Spleen (tissue), 7 donors: ENCODE data around the gene FLYWCH1.

Experiments used
- POLR2A ChIP-seq, 3 donors: fragments of 450-650 bp; IDR thresholded peaks; one replicate each; pipeline ENCODE4 v1.5.1; 2017; ENCODE audit warnings: antibody characterized with exemption in 3 of 3, mild to moderate bottlenecking in 1 of 3
- TF ChIP-seq, protein P1 (sequence below), 11 experiments: fragments of 200-600 bp in 7 of 11; fragments of 450-650 bp in 4 of 11; sonication (generic) in 4 of 11; IDR thresholded peaks in 8 of 11; conservative IDR thresholded peaks in 3 of 11; 1 replicate in 7 of 11; 2 replicates in 4 of 11; pipeline versions ENCODE4 v1.4.0 to v1.8.0; 2016 to 2021; ENCODE audit warnings: antibody characterized with exemption in 11 of 11, inconsistent platforms in 4 of 11, mild to moderate bottlenecking in 1 of 11
- donor health status: DM: no; HTN: no; CAD: no; lungs with moderate emphysema.
- donor health status: DM: no; HTN: no; CAD: no.
- donor health status: DM: no; HTN: no; CAD: no.

DNA sequence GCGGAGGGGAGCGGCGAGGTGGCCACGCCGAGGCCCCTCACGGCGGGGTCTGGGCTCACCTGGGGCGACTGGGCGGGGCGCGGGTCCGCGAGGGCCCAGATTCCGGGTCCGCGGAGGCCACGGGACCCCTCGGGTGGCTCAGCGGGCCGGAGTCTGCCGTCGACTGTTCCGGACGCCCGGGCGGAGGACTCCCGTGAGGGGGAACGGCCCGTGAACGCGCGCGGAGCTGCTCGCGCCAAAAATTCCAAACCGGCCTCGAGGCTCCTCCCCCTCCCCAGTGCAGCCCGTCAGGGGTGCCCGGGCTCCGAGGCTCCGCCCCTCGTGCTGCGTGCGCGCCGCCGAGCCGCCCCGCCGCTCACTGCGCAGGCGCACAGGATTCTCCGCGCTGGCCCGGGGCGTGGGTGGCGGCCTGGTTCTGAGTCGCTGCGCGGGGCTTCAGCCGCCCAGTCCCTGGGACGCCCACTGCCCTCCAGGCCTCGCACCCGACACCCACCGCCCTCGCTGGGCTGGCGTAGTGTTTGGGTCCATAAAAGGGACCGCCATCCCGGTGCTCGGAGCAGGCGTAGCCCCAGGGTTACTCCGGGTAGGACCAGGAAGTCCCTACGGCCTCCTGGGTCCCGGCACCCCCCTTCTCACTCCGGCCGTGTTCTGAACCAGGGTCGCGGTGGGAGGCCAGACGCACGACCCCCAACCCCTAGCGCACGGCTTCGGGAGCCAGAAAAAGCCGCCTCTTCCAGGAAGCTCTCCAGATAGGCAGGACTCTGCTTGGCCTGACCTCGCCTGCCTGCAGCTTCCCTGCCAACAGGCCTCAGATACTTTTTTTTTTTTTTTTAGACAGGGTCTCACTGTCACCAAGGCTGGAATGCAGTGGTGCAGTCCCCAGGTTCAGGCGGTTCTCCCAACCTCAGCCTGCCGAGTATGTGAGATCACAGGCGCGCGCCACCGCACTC is 68.8 kb downstream of the FLYWCH1 start, which contains the start of gene PKMYT1:
- TF ChIP-seq, protein P1, sequence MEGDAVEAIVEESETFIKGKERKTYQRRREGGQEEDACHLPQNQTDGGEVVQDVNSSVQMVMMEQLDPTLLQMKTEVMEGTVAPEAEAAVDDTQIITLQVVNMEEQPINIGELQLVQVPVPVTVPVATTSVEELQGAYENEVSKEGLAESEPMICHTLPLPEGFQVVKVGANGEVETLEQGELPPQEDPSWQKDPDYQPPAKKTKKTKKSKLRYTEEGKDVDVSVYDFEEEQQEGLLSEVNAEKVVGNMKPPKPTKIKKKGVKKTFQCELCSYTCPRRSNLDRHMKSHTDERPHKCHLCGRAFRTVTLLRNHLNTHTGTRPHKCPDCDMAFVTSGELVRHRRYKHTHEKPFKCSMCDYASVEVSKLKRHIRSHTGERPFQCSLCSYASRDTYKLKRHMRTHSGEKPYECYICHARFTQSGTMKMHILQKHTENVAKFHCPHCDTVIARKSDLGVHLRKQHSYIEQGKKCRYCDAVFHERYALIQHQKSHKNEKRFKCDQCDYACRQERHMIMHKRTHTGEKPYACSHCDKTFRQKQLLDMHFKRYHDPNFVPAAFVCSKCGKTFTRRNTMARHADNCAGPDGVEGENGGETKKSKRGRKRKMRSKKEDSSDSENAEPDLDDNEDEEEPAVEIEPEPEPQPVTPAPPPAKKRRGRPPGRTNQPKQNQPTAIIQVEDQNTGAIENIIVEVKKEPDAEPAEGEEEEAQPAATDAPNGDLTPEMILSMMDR (IDR thresholded peaks at IDR 0.05 in 8 of 11, conservative IDR thresholded peaks at IDR 0.05 in 3 of 11): peak in 1 of 11 experiments; percentile 36
- TF ChIP-seq POLR2A (IDR thresholded peaks at IDR 0.05): peak; percentile 39 to 94 (median 91)
